K562 (cell line): Measurements from ENCODE around the gene HSBP1L1. TPM values are rescaled to one million over a fixed set of nuclear protein-coding genes. Genes with fewer than 3 reads are reported as not detected.

ENCODE experiments used
- ATAC-seq: fragments of 200-7000 bp; cut with Tn5 transposase; 3 replicates; pipeline ENCODE4 v1.9.1; 2020; ENCODE audit warnings: moderate library complexity
- BruUV-seq: library from RNA; stranded (reverse); fragments of 400-500 nt; replicated peaks from 2 replicates; lab custom pipeline; 2021; lab: Mats Ljungman, UMichigan
- CTCF ChIA-PET: fragments of 300-600 bp; formaldehyde crosslinking; extraction: SDS; loops from one replicate; lab custom pipeline; 2021; ENCODE audit warnings: low intra/inter-chr PET ratio; lab: Yijun Ruan, JAX
- POLR2A ChIA-PET: fragments of 300-600, 350-650 bp; sonication (Branson Sonifier 250); formaldehyde crosslinking; extraction: SDS; loops from one replicate; lab custom pipeline; 2021; ENCODE audit warnings: antibody characterized with exemption, inconsistent platforms; lab: Yijun Ruan, JAX
- DNase-seq, 4 experiments: peaks; one replicate each; pipeline versions ENCODE4 v3.0.0 to v3.0.0-alpha.2; 2011 to 2018; ENCODE audit warnings: low spot score in 3 of 4, mixed read lengths in 3 of 4; ENCODE audit errors: extremely low read depth in 1 of 4
- FAIRE-seq: peaks from 2 replicates; lab custom pipeline; 2011; peaks lifted over from hg19 to GRCh38; lab: Jason Lieb, UNC
- H2AFZ ChIP-seq: 2 replicates; pipeline ENCODE4 v1.6.0; 2011; ENCODE audit warnings: low read depth, low read length, control low read depth, inconsistent platforms
- H3K27ac ChIP-seq: fragments of 200-600 bp; 3 replicates; pipeline ENCODE4 v1.8.0; 2011; ENCODE audit warnings: low read depth, mild to moderate bottlenecking, control low read depth, inconsistent platforms, low read length, moderate library complexity, mixed read lengths; ENCODE audit errors: extremely low read depth
- H3K27me3 ChIP-seq, 2 experiments: fragments of 300-600 bp in 1 of 2; 2 replicates in 1 of 2; 3 replicates in 1 of 2; pipeline versions ENCODE4 v1.6.0 to v1.8.0; 2011; ENCODE audit warnings: inconsistent platforms in 2 of 2, low read length in 2 of 2, mild to moderate bottlenecking in 1 of 2, mixed read lengths in 1 of 2, moderate library complexity in 1 of 2; ENCODE audit not compliant: control insufficient read depth in 2 of 2, insufficient read depth in 2 of 2
- H3K36me3 ChIP-seq: fragments of 300-600 bp; 3 replicates; pipeline ENCODE4 v1.8.0; 2011; ENCODE audit warnings: mild to moderate bottlenecking, low read length, inconsistent platforms; ENCODE audit not compliant: control insufficient read depth, insufficient read depth
- H3K4me1 ChIP-seq, 2 experiments: fragments of 200-600 bp in 1 of 2; replicated peaks in 1 of 2; 2 replicates in 1 of 2; 3 replicates in 1 of 2; pipeline versions ENCODE4 v1.5.1 to v1.8.0; 2011; ENCODE audit warnings: inconsistent platforms in 2 of 2, low read length in 2 of 2, mild to moderate bottlenecking in 1 of 2, mixed read lengths in 1 of 2, moderate library complexity in 1 of 2; ENCODE audit not compliant: control insufficient read depth in 2 of 2, insufficient read depth in 2 of 2
- H3K4me2 ChIP-seq: 2 replicates; pipeline ENCODE4 v1.6.1; 2011; ENCODE audit warnings: low read length, control low read depth, inconsistent platforms, mixed read lengths; ENCODE audit not compliant: insufficient read depth
- H3K4me3 ChIP-seq: fragments of 200-600 bp; sonication (generic), shearing (Covaris generic); 2 replicates; pipeline ENCODE4 v1.5.1; 2016; ENCODE audit warnings: control low read depth, inconsistent platforms
- H3K79me2 ChIP-seq: fragments of 200-600 bp; 3 replicates; pipeline ENCODE4 v1.8.0; 2011; ENCODE audit warnings: low read length, inconsistent platforms; ENCODE audit not compliant: control insufficient read depth, insufficient read depth
- H3K9ac ChIP-seq, 2 experiments: 2 replicates each; pipeline versions ENCODE4 v1.6.0 to v1.6.1; 2011; ENCODE audit warnings: low read depth in 2 of 2, low read length in 2 of 2, control low read depth in 1 of 2, inconsistent platforms in 1 of 2, mild to moderate bottlenecking in 1 of 2, mixed read lengths in 1 of 2; ENCODE audit not compliant: insufficient read depth in 1 of 2
- H3K9me1 ChIP-seq: one replicate; pipeline ENCODE4 v1.6.0; 2011; ENCODE audit warnings: inconsistent platforms, mild to moderate bottlenecking, low read length, moderate library complexity; ENCODE audit not compliant: control insufficient read depth, insufficient read depth
- H3K9me3 ChIP-seq: replicated peaks from 2 replicates; pipeline ENCODE4 v1.5.1; 2011; ENCODE audit warnings: low read depth, low read length, inconsistent platforms; ENCODE audit not compliant: control insufficient read depth, insufficient read depth
- H4K20me1 ChIP-seq: replicated peaks from 2 replicates; pipeline ENCODE4 v1.6.1; 2011; ENCODE audit warnings: low read length, inconsistent platforms, mixed read lengths; ENCODE audit not compliant: control insufficient read depth, insufficient read depth
- ATF7 ChIP-seq: fragments of 450-650 bp; IDR thresholded peaks from 2 replicates; pipeline ENCODE4 v1.7.1; 2014; ENCODE audit warnings: mild to moderate bottlenecking, moderate library complexity
- GABPA ChIP-seq: fragments of 200-800 bp; sonication (Bioruptor generic); conservative IDR thresholded peaks from 2 replicates; pipeline ENCODE4 v1.6.1; 2016; ENCODE audit warnings: low read depth, missing genetic modification characterization, missing compliant biosample characterization
- GTF2F1 ChIP-seq: IDR thresholded peaks from 2 replicates; pipeline ENCODE4 v1.6.1; 2011; ENCODE audit warnings: low read depth, low read length, improper control_type of control experiment
- HNRNPH1 ChIP-seq: fragments of 200-400 bp; formaldehyde crosslinking; optimal IDR thresholded peaks from 2 replicates; pipeline ENCODE3; 2017; ENCODE audit warnings: low read depth, mild to moderate bottlenecking, low read length, moderate library complexity
- IFI16 ChIP-seq: fragments of 250-450 bp; sonication (Bioruptor Pico); IDR thresholded peaks from 2 replicates; pipeline ENCODE4 v2.1.2; 2022; ENCODE audit warnings: mild to moderate bottlenecking, inconsistent platforms
- MAFF ChIP-seq: IDR thresholded peaks from 2 replicates; pipeline ENCODE4 v1.6.1; 2012; ENCODE audit warnings: low read length, improper control_type of control experiment
- SIRT6 ChIP-seq: IDR thresholded peaks from one replicate; pipeline ENCODE4 v1.6.1; 2012; ENCODE audit warnings: low read depth, mild to moderate bottlenecking, control low read depth, inconsistent platforms, low read length, moderate library complexity
- SRSF7 ChIP-seq: fragments of 200-400 bp; formaldehyde crosslinking; optimal IDR thresholded peaks from 2 replicates; pipeline ENCODE3; 2017; ENCODE audit warnings: mild to moderate bottlenecking, low read depth, low read length
- TRIM24 ChIP-seq, 2 experiments: fragments of 450-650 bp; IDR thresholded peaks; 2 replicates each; pipeline ENCODE4 v1.6.1; 2016
- TSC22D4 ChIP-seq: fragments of 450-650 bp; IDR thresholded peaks from 2 replicates; pipeline ENCODE4 v1.6.1; 2016; ENCODE audit warnings: missing genetic modification characterization, missing biosample characterization, control low read depth
- ZBTB5 ChIP-seq: fragments of 450-650 bp; IDR thresholded peaks from 2 replicates; pipeline ENCODE4 v1.6.1; 2017; ENCODE audit warnings: antibody characterized with exemption
- ZNF408 ChIP-seq: fragments of 250-450 bp; sonication (Bioruptor Pico); IDR thresholded peaks from 2 replicates; pipeline ENCODE4 v1.4.0; 2020; ENCODE audit warnings: low read depth, mild to moderate bottlenecking, moderate library complexity
- ZNF717 ChIP-seq: fragments of 250-450 bp; sonication (Bioruptor Pico); IDR thresholded peaks from 2 replicates; pipeline ENCODE4 v1.5.0; 2021
- WGBS: fragments of 100-300 bp; shearing (Covaris generic); methylation state at CpG from one replicate; pipeline ENCODE4 v1.1.6; 2016; ENCODE audit warnings: low coverage, mixed read lengths; ENCODE audit not compliant: insufficient coverage; ENCODE audit errors: missing lambda C conversion rate; 5-methylcytosine and 5-hydroxymethylcytosine counted together
- in situ Hi-C: fragments of 300-500 bp; cut with MboI; formaldehyde crosslinking; loops from 4 replicates; pipeline ENCODE4 v1.15.0; 2018; ENCODE audit warnings: inconsistent platforms, mixed read lengths
- intact Hi-C: fragments of 100-400 bp; cut with micrococcal nuclease; formaldehyde crosslinking; loops from 2 replicates; pipeline ENCODE4 v1.14.2; 2022
- polyA plus RNA-seq, 8 experiments: library from polyadenylated mRNA; depleted of rRNA in 4 of 8; stranded (reverse) in 5 of 8; unstranded in 3 of 8; fragments of >200 nt; fragmentation: Nextera tagmentation in 2 of 8; fragmentation: Illumina TruSeq in 1 of 8; extraction: Ambion mirVana in 2 of 8; extraction: Trizol in 1 of 8; gene quantifications; 2 replicates each; pipeline versions ENCODE4 v1.2.1 to v1.2.3, GENCODE V29; 2011 to 2014; ENCODE audit warnings: inconsistent platforms in 1 of 8, missing spikeins in 1 of 8
- total RNA-seq, 7 experiments: library from RNA; depleted of rRNA in 6 of 7; stranded (reverse); fragments of >200 nt in 6 of 7; fragmentation: Illumina TruSeq in 2 of 7; extraction: Trizol in 2 of 7; gene quantifications; 2 replicates each; pipeline versions ENCODE4 v1.2.1 to v1.2.3, GENCODE V29; 2011 to 2021; ENCODE audit warnings: low replicate concordance in 1 of 7
- TF ChIP-seq, protein P1 (sequence below): fragments of 450-650 bp; IDR thresholded peaks from 2 replicates; pipeline ENCODE4 v1.6.1; 2017; ENCODE audit warnings: antibody characterized with exemption, mild to moderate bottlenecking
- TF ChIP-seq, protein P2 (sequence below), 2 experiments: IDR thresholded peaks; 2 replicates each; pipeline ENCODE4 v1.6.1; 2012; ENCODE audit warnings: improper control_type of control experiment in 2 of 2, low read depth in 2 of 2, low read length in 2 of 2, borderline replicate concordance in 1 of 2

Gene HSBP1L1
- total and polyA plus RNA-seq, 9 of the 15 experiments (the other 6 are each of a cell fraction or from before 2014, with no cell fraction given), result 0.24 to 0.36 TPM; not detected in 7

- no peaks in the 10 kb centered on the region for H3K27me3 ChIP-seq
- ChIA-PET POLR2A (no interaction called here), CTCF (no interaction called here)
- no peak overlapping the region for H3K9ac ChIP-seq
- BruUV-seq, result no TSS peak
- H3K9me3 ChIP-seq, result 0 out of 2 replicates have a peak, but pooled peaks cover 2% of the 10 kb centered on the region
- no peaks in the 10 kb centered on the region; a peak in 1 of 5 replicates for H3K4me1 ChIP-seq
- ATAC-seq (no peak), FAIRE-seq (no peak), DNase-seq (no peak)
- no peaks in the 10 kb centered on the region for H3K36me3 ChIP-seq
- 91% methylated on average over 15 of the region's 26 CpGs for WGBS
- in situ Hi-C loops (no loop called here), intact Hi-C loops (no loop called here)
- H2AFZ ChIP-seq, result no peak overlapping the region
- no peaks in the 10 kb centered on the region for H3K79me2 ChIP-seq
- no peaks in the 10 kb centered on the region for H4K20me1 ChIP-seq
- TF ChIP-seq HNRNPH1, result no peak
- no peak for TF ChIP-seq IFI16 (CRISPR knock-in tag)
- TF ChIP-seq ZNF717 (CRISPR knock-in tag), result no peak
- no peak for TF ChIP-seq MAFF
- no peak for TF ChIP-seq ZBTB5
- no peak for TF ChIP-seq ATF7
- TF ChIP-seq, protein P1, sequence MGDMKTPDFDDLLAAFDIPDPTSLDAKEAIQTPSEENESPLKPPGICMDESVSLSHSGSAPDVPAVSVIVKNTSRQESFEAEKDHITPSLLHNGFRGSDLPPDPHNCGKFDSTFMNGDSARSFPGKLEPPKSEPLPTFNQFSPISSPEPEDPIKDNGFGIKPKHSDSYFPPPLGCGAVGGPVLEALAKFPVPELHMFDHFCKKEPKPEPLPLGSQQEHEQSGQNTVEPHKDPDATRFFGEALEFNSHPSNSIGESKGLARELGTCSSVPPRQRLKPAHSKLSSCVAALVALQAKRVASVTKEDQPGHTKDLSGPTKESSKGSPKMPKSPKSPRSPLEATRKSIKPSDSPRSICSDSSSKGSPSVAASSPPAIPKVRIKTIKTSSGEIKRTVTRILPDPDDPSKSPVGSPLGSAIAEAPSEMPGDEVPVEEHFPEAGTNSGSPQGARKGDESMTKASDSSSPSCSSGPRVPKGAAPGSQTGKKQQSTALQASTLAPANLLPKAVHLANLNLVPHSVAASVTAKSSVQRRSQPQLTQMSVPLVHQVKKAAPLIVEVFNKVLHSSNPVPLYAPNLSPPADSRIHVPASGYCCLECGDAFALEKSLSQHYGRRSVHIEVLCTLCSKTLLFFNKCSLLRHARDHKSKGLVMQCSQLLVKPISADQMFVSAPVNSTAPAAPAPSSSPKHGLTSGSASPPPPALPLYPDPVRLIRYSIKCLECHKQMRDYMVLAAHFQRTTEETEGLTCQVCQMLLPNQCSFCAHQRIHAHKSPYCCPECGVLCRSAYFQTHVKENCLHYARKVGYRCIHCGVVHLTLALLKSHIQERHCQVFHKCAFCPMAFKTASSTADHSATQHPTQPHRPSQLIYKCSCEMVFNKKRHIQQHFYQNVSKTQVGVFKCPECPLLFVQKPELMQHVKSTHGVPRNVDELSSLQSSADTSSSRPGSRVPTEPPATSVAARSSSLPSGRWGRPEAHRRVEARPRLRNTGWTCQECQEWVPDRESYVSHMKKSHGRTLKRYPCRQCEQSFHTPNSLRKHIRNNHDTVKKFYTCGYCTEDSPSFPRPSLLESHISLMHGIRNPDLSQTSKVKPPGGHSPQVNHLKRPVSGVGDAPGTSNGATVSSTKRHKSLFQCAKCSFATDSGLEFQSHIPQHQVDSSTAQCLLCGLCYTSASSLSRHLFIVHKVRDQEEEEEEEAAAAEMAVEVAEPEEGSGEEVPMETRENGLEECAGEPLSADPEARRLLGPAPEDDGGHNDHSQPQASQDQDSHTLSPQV, result no peak
- TF ChIP-seq TSC22D4 (tag), result no peak
- no peak for TF ChIP-seq SIRT6
- no peak for TF ChIP-seq TRIM24 (IDR thresholded peaks at IDR 0.05)
- TF ChIP-seq, protein P2, sequence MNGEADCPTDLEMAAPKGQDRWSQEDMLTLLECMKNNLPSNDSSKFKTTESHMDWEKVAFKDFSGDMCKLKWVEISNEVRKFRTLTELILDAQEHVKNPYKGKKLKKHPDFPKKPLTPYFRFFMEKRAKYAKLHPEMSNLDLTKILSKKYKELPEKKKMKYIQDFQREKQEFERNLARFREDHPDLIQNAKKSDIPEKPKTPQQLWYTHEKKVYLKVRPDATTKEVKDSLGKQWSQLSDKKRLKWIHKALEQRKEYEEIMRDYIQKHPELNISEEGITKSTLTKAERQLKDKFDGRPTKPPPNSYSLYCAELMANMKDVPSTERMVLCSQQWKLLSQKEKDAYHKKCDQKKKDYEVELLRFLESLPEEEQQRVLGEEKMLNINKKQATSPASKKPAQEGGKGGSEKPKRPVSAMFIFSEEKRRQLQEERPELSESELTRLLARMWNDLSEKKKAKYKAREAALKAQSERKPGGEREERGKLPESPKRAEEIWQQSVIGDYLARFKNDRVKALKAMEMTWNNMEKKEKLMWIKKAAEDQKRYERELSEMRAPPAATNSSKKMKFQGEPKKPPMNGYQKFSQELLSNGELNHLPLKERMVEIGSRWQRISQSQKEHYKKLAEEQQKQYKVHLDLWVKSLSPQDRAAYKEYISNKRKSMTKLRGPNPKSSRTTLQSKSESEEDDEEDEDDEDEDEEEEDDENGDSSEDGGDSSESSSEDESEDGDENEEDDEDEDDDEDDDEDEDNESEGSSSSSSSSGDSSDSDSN (IDR thresholded peaks at IDR 0.05; ENCODE audit: borderline replicate concordance in 1 of 2, low read depth in 2 of 2, low read length in 2 of 2), result no peak
- TF ChIP-seq SRSF7, result no peak
- TF ChIP-seq ZNF408 (CRISPR knock-in tag), result no peak
- no peak for TF ChIP-seq GTF2F1
- TF ChIP-seq GABPA (tag), result no peak
- no peak overlapping the region for H3K27ac ChIP-seq
- no peak overlapping the region for H3K4me2 ChIP-seq
- H3K4me3 ChIP-seq, result no peak overlapping the region
- no peaks in the 10 kb centered on the region for H3K9me1 ChIP-seq
Observed at GRCh38 chr18:79923896-79924585, 40.4 kb upstream of the HSBP1L1 start.
